Kidney capillary endothelial cell (primary cell): Measurements from ENCODE around the gene BRD1.
A peak's percentile ranks its signal among the peaks of the same experiment; 100 is the strongest.
"Not testable (repeated sequence)": the region's sequence is repeated elsewhere in the genome, so short reads cannot be mapped to it uniquely, and the experiment has no call there.

ENCODE experiments used
- DNase-seq: peaks from one replicate; pipeline ENCODE4 v3.0.0-alpha.2; 2018; ENCODE audit warnings: low spot score

Gene BRD1

DNA sequence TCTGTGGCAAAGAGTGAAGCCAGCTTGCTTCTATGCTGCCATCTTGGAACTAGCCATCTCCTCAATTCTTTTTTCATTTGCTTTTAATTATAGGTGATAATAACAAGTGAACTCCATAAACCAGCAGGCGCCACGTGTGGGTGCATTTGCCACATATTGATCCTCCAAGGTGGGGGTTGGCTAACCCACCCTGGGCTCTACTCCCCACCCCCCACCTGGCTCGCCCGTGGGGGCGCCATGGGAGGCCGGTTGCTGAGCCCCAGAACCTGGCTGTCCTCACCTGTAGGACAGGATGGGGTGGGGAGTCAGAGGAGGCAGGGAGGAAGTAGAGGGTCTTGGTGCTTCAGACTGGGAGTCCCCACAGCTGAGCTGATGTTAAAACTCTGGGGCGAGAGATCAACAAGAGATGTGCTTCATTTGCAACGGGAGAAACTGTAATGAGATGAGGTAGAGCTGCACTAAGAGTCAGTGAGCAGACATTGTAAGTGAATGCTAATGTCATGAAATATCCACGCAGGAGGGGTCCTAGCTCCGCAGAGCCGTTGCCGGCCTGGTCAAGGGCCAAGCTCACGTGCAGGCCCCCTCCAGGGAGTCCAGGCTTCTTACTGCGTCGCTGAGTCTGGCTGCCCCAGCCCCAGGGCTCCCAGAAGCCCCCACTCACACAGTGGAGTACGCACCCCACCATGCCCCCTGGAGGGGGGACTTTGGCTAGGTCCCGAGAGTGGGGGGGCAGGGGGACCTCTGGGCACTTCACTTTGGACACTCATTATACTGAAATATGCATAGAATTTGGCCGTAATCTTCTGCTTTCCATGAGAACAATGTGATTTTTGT, 59.4 kb downstream of the BRD1 start:
- DNase-seq: no peak

DNA sequence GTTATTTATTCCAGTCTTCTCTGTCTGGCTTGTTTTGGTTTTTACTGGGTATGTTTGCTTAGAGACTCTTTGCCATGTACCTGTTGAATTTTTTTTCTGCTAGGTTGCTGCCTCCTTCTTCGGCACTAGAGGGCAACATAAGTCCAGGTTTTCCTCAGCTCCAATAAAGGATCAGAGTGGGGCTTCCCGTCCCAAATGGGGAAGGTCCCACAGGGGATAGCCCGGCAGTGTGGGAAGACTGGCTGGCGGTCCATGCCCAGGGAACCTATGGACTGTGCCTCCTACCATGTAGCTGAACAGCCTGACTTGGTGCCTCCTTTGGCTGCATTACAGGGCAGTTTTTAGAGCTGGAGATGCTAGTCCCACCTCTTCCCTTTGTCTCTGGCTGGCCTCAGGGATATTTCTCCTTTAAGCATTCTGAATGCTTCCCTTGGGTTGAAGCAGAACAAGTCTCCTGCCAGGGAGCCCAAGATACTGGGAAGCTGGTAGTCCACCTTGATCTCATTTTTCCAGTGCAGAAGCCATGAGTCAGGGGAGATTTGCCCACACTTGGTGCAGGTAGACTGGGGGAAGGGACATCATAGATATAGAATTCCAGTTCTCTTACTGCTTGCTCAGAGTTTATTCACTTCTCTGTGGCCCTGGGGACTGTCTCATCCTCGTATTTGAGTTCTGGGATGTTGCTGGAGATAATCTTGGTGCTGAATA, 60.2 kb downstream of the BRD1 start:
- DNase-seq: peak; percentile 51

DNA sequence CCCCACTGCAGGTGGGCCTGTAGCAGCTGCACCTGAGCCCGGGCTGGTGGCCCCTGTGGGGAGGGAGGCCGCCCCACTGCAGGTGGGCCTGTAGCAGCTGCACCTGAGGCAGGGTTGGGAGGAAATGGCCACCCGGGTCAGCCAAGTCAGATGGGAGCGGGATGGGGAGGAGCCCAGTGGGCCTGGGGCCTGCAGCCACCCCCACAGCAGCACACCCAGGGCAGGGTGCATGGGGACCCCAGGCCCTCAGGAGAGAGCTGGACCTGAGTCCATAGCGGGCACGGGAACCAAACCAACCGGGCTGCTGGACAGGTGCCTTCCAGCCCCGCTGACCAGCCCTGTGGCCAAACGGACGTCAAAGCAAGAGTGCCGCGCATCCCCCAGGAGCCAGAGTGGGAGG, 61.7 kb downstream of the BRD1 start:
- no peak for DNase-seq

DNA sequence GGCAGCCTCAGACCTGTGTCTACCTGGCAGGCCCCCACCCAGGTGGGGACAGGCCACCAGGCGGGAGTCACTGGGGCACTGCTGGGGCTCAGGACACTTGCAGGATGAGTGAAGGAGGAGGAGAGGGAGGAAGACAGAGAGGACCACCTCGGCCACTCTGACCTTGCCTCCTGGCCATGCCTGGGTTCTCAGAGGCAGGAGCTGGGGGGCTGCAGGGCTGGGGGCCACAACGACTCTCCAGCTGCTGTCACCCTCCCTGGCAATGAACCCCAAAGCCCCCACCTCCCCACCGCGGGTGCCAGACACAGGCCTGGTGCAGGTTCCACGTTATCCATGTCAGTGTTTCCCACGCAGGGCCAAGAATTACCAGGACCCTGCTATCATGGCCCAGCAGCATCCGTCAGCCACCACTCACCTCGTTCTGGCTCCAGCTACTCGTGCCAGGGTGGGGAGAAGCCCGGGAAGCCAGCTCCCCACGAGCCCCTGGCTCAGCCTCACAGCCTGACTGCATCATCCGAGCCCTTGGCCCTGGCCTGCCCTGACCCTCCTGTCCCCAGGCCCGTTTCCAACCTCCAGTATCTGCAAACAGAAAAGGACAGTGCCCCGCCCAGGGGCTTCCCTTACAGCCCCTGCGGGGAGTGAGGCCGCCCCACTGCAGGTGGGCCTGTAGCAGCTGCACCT, 62.4 kb downstream of the BRD1 start:
- DNase-seq: no peak

DNA sequence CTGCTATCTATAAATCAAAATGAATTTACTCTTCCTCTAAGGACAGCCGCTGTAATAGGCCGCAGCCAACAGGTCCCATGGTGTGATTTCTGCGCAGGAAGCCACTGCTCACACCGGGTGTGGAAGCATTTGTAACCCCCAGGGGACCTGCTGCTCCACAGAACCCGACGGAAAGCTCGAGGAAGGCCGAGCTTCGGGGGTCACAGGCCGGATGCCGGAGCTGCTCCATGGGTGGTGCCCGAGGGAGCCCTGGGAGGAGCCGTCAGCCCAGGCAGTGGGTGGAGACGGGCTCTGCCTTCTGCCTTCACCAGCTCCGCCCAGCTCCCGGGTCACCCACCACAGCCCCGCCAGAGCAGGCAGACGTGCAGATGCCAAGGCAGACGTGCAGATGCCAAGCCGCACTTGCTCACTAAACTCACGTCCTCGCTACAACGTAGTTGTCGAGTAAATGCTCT, 63.5 kb downstream of the BRD1 start:
- no peak for DNase-seq

DNA sequence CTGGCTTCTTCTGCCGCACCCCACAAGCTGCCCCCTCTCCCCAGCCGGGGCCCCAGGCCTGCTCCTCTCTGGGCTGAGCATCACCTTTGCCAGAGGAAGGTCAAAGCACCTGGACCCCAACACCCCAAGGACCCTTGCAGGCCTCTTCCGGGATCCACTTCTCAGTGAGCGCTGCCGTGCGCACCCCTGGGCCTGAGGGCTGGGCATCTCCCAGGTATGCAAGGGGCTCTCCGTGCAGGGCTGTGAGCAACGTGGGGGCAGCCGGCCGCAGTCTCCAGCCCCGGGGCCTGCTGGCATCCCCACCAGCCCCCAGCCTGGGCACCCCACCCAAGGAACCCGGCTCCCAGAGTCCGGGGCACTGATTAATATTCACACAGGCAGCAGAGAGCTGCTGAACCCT, 64.0 kb downstream of the BRD1 start:
- no peak for DNase-seq

DNA sequence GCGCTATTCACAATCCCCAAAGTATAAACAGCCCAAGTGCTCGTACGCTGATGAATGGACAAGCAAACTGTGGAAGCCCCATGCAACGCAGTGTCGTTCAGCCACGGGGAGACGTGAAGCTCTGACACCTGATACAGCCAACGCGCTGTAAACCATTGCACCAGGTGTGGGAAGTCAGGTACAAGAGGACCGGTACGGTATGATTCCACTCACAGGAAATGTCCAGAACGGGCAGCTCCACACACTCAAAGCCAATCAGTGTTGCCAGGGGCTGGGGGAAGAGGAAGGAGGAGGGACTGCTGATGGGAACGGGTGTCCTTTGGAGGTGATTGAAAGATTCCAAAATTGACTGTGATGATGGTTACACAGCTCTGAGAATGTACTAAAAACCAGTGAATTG, 64.5 kb downstream of the BRD1 start:
- DNase-seq: no peak

DNA sequence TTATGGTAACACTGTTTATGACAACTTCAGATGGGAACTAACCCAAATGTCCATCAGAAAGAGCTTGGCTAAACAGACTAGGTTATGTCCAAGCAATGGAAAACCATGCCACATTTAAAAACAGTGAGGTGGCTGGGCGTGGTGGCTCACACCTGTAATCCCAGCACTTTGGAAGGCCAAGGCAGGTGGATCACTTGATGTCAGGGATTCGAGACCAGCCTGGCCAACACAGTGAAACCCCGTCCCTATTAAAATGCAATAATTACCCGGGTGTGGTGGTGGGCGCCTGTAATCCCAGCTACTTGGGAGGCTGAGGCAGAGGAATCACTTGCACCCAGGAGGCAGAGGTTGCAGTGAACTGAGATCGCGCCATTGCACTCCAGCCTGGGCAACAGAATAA, 65.1 kb downstream of the BRD1 start:
- not testable (repeated sequence) for DNase-seq

DNA sequence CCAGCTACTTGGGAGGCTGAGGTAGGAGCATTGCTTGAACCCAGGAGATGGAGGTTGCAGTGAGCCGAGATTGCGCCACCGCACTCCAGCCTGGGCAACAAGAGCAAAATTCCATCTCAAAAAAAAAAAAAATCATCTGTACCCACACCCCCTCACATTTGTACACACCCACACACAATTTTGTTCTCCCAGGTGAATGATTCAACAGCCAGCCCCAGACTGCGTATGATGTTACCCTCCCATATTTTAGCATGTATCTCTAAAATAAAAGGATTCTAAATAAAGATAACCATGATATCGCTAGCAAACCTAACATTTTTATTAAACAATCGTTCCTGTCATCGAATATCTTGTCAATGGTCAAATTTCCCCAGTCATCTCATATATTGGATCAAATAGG, 65.8 kb downstream of the BRD1 start:
- no peak for DNase-seq

DNA sequence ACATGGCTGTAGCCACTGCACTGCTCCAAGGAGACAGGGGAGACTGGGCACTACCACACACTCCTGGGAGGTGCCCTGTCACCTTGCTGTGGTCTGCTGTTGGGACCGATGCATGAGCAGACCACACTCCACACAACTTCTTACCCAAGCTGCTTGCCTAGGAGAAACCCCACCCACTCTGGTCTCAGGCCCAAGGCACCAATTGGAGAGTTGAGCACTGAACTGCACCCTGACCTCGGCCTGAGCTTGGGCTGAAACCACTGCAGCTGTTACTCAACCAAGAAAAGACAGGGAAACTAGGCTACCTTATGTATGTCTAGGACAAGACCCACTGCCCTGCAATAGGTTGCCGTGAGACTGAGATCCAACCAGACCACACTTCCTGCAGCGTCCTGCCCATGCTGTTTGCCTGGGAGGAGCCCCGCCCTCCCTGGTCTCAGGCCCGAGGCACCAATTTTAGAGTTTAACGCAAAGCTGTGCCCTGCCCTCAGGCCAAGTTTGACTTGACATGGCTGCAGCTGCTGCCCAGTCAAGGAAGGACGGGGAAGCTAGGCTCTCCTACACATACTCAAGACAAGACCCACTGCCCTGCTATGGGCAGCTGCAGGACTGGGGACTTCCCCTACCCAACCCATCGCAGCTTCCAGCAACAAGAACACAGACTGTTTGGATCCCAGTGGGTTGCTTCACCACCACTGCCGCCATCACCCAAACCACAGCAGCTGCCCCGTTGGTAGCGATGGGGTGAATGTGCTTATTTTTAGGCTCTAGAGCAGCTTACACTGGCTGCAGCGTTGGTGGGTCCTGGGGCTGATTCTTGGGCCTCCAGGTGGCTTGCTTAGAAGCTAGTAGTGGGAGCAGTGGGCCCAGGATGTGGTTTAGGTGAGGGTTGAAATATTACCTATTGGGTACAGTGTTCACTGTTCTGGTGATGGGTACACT, 66.8 kb downstream of the BRD1 start:
- no peak for DNase-seq

DNA sequence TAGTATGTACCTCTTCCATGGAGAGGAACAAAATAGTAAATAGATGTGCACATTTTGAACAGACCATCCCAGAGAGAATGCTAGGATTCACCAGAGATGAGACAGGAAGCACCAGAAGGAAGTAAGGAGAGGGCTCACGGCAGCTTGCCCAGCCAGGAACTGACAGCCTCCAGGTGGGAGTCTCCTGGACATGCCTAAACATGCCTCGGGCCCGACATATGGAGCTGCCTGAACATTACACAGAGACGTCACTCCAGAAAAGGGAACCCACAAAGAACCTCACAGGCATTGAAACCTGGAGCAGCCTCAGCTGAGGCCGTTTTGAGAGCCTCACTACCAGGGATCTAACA, 67.4 kb downstream of the BRD1 start:
- no peak for DNase-seq

DNA sequence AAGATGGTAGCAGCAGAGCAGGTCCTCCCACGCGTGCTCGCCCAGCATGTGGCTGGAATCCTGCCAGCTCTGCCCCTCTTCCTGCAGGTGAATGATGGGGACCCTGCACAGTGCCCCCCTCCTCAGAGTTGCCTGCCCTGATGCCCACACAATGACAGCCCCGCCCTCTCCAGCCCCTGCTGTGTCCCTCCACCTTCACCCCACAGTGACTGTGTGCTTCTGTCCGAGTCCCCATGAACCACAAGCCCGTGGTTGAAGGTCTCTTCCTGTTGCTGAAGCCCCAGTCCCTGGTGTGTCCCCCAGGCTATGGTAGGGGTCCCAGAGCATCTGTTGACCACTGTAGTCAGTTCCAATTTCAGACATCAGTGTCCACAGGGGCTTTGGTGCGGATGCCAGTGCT, 71.0 kb downstream of the BRD1 start:
- DNase-seq: no peak

DNA sequence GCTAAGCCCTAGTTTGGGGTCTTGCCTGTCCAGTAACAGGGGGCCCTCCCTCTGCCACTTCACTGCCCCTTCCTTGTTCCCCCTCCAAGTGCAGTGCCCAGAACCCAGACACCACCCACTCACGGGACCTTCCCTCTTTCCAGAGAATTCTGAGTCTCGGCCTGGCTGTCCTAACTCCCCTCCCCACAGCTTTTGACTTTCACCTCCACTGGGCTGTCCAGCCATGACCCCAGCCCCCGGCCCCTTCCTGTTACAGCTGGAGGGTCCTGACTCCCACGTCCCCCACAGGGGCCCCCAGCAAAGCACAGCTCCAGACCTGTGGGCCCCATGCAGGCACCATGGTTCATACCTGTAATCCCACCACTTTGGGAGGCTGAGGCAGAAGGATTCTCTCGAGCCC, 71.5 kb downstream of the BRD1 start:
- no peak for DNase-seq

DNA sequence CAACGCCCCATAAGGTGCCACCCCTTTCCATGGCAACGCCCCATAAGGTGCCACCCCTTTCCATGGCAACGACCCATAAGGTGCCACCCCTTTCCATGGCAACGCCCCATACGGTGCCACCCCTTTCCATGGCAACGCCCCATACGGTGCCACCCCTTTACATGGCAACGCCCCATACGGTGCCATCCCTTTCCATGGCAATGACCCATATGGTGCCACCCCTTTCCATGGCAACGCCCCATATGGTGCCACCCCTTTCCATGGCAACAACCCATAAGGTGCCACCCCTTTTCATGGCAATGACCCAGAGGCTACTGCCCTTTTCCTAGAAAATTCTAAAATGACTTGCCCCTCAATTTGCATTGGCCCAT, 72.1 kb downstream of the BRD1 start:
- no peak for DNase-seq

DNA sequence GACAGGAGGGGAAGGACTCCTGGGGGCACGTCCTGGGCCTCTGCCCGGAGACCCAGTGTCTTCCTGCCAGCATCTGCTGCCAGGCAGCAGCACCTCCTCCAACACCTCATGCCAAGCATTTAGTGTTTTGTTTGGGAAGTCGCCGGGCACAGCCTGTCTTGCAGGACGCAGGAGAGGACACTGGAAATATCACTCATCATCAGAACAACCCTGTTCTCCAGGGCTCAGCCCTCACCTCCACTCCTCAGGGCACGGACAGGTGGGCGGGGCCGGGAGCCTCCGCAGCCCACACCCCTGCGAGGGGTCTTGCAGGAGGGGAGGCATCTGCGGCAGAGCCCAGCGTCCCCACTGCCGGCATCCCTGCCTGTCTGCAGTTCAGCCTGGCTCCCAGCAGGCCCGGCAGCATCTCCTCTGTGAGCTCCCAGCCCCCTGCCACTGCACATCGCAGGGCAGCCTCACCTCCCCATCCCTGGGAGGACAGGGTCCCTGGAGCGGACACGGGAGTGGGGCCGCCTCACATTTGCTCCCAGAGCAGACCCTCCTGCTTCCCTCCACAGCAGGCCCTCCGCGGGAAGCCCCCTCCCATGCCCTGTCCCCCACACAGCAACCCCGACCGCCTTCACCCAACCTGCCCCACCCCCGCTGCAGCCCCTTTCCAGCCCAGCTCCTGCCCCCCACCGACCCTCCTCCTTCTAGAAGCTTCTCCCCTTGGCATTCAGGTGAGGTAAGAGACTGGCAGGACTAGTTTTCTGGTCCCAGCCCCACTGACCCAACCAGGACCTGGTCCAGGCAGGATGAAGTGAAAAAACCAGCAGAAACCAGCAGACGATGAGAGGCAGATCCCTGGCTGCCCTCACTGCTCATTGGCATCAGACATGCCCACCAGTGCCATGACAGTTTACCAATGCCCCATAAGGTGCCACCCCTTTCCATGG, 72.7 kb downstream of the BRD1 start:
- no peak for DNase-seq

DNA sequence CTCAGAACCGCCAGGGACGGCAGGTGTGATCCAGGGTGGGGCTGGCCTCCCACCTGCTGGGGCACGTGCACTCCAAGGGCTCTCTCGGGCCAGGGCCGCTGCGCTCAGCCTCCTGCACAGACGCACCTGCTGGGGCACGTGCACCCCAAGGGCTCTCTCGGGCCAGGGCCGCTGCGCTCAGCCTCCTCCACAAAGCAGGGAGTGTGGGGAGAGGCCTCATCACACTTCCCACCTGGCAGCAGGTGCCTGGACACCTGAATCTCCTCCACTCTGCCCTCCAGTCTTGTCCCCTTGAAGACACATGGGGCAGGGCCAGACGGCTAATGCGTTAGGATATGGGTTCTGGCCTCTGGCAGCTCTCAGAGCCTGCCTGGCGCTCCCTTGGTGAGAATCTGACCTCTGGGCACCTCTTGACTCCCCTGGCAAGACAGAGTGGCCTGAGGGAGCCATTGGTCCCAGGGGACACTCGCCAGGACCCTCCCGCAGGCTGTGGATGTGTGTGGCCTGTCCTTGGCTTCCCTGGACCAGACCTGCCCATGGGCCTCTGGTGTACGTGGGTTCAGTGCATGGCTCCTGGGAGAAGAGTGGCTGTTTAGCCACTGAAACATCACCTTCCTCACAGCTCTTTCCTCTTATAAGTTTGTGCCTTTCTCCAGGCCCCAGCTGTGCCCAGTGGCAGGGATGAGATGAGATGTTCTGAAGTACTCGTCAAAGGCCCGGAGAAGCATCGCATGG, 73.5 kb downstream of the BRD1 start:
- DNase-seq: no peak

DNA sequence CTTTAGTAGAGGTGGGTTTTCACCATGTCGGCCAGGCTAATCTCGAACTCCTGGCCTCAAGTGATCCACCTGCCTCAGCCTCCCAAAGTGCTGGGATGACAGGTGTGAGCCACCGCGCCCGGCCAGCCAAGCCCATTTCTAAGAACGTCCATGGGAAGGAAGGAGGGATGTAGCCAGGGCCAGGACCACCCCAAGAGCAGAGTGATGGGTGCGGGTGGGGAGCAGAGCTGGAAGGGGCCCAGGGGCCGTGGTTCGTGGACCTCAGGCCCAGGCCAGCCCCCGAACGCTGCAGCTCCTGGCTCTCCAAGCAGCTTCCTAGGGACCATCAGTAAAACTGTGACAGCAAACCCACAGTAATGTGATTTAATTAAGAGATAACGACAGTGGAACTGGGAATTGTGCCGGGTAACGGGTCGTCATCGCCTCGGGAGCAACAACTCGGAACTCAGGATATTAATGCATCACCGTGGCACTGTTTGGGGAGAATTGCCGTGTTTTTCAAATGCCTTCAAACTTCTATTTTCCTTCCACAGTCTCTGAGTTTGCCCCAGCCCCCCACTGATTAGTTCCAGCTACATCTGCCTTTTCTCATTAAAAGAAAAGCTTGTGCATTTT, 74.3 kb downstream of the BRD1 start:
- no peak for DNase-seq

DNA sequence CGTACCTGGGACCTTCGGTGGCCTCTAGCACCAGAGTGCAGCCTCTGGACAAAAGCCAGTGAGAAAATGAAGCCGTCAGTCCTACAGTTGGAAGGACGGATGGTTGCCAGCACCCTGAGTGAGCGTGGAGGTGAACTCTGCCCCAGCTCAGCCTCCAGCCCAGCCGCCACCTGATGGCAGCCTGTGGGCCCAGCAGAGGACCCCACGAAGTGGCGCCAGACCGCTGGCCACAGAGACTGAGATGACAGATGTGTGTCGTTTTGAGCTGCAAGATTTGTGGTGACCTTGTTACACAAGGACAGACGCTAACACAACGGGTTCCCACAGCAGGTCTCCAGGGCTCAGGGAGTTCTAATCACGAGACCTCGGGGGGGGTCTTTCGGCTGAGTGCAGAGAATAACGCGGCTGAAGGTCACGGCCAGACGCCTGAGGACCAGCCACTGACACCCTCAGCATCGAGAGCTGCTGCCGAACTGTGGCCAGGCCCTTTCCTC, 75.0 kb downstream of the BRD1 start:
- DNase-seq: no peak

DNA sequence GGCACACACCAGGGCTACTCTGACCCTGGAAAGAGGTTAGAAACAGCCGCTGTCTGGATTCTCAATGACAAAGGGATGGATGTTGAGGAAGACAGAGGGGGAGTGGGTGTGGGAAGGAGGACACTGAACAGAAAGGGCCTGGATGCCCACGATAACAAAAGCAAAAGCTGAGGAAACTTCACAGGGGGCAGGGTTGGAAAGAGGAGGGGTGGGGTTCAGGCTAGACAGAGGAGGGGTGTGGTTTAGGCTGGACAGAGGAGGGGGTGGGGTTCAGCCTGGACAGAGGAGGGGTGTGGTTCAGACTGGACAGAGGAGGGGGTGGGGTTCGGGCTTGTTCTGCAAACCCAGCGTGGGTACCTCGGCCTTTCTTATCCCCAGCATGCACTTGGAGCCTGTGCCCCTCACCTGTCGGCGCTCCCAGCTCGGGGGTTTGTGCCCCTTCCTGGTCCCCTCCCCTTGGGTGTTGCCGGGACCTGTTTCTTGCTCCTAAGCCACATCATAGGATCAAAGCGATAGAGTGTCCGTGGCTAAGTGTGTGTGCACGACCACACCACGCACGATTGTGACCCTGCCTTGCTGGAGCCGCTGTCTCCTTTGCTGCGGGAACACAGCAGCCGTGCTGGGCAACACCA, 75.6 kb downstream of the BRD1 start:
- no peak for DNase-seq
